K562 (cell line): Measurements from ENCODE around the gene YTHDC2. TPM values are rescaled to one million over a fixed set of nuclear protein-coding genes. Genes with fewer than 3 reads are reported as not detected.

Experiments
- BDP1 ChIP-seq: IDR thresholded peaks from 3 replicates; pipeline ENCODE4 v1.6.1; 2011; ENCODE audit not compliant: insufficient read length, insufficient read depth
- CBFA2T2 ChIP-seq: fragments of 450-650 bp; conservative IDR thresholded peaks from 2 replicates; pipeline ENCODE4 v1.6.1; 2017; ENCODE audit warnings: mild to moderate bottlenecking
- CGGBP1 ChIP-seq: fragments of 250-450 bp; sonication (Bioruptor Pico); IDR thresholded peaks from 2 replicates; pipeline ENCODE4 v1.9.0; 2021; ENCODE audit warnings: mild to moderate bottlenecking
- EP400 ChIP-seq: fragments of 450-650 bp; IDR thresholded peaks from 2 replicates; pipeline ENCODE4 v1.6.1; 2017; ENCODE audit warnings: antibody characterized with exemption, mild to moderate bottlenecking, moderate library complexity
- HDAC1 ChIP-seq, 2 experiments: fragments of 450-650 bp; IDR thresholded peaks; 2 replicates each; pipeline ENCODE4 v1.6.1; 2016 to 2017; ENCODE audit warnings: inconsistent platforms in 1 of 2, mild to moderate bottlenecking in 1 of 2, moderate library complexity in 1 of 2
- MBD1 ChIP-seq: fragments of 250-450 bp; sonication (Bioruptor Pico); IDR thresholded peaks from 2 replicates; pipeline ENCODE4 v1.8.0; 2022; ENCODE audit warnings: inconsistent platforms
- RB1 ChIP-seq: fragments of 450-650 bp; IDR thresholded peaks from 2 replicates; pipeline ENCODE4 v1.6.1; 2017; ENCODE audit warnings: low read depth, mild to moderate bottlenecking
- SMARCC2 ChIP-seq: fragments of 450-650 bp; IDR thresholded peaks from 2 replicates; pipeline ENCODE4 v1.6.1; 2017; ENCODE audit warnings: antibody characterized with exemption, moderate library complexity, mild to moderate bottlenecking, low read depth
- SOX6 ChIP-seq: fragments of 450-650 bp; IDR thresholded peaks from 2 replicates; pipeline ENCODE4 v1.6.1; 2014; ENCODE audit warnings: mild to moderate bottlenecking
- SUPT5H ChIP-seq: fragments of 450-650 bp; IDR thresholded peaks from 2 replicates; pipeline ENCODE4 v1.6.1; 2016
- TAF7 ChIP-seq: fragments of 450-650 bp; IDR thresholded peaks from 2 replicates; pipeline ENCODE4 v1.6.1; 2016; ENCODE audit warnings: missing genetic modification characterization, missing compliant biosample characterization
- UBTF ChIP-seq, 2 experiments: IDR thresholded peaks; 2 replicates each; pipeline ENCODE4 v1.6.1; 2012; ENCODE audit warnings: improper control_type of control experiment in 2 of 2, low read depth in 2 of 2, low read length in 2 of 2, borderline replicate concordance in 1 of 2
- VEZF1 ChIP-seq: fragments of 200-800 bp; sonication (Bioruptor generic); IDR thresholded peaks from 2 replicates; pipeline ENCODE4 v1.6.1; 2017; ENCODE audit warnings: missing genetic modification characterization, missing compliant biosample characterization
- YBX1 ChIP-seq: fragments of 450-650 bp; IDR thresholded peaks from 2 replicates; pipeline ENCODE4 v1.7.1; 2016; ENCODE audit warnings: mild to moderate bottlenecking
- ZBTB17 ChIP-seq: fragments of 450-650 bp; formaldehyde crosslinking; IDR thresholded peaks from 2 replicates; pipeline ENCODE4 v1.4.0; 2020; ENCODE audit warnings: mild to moderate bottlenecking
- ZFX ChIP-seq: sonication (generic); formaldehyde crosslinking; IDR thresholded peaks from 2 replicates; pipeline ENCODE4 v1.8.0; 2022; ENCODE audit warnings: mild to moderate bottlenecking, missing genetic modification reagents, moderate library complexity
- ZNF140 ChIP-seq: fragments of 250-450 bp; sonication (Bioruptor Pico); IDR thresholded peaks from 2 replicates; pipeline ENCODE4 v1.8.0; 2021; ENCODE audit warnings: moderate library complexity, mild to moderate bottlenecking, inconsistent platforms
- ZNF253 ChIP-seq: fragments of 250-450 bp; sonication (Bioruptor Pico); conservative IDR thresholded peaks from 2 replicates; pipeline ENCODE4 v1.6.1; 2021; ENCODE audit warnings: mild to moderate bottlenecking
- ZNF551 ChIP-seq: fragments of 250-450 bp; sonication (Bioruptor Pico); IDR thresholded peaks from 2 replicates; pipeline ENCODE4 v1.5.0; 2021; ENCODE audit warnings: mild to moderate bottlenecking, moderate library complexity
- ZNF639 ChIP-seq, 2 experiments: fragments of 200-800 bp in 1 of 2; sonication (Bioruptor generic) in 1 of 2; sonication (generic) in 1 of 2; formaldehyde crosslinking in 1 of 2; IDR thresholded peaks in 1 of 2; conservative IDR thresholded peaks in 1 of 2; 2 replicates each; pipeline versions ENCODE4 v1.5.0 to v1.6.1; 2016 to 2020; ENCODE audit warnings: missing compliant biosample characterization in 1 of 2, missing genetic modification characterization in 1 of 2, missing genetic modification reagents in 1 of 2
- polyA plus RNA-seq, 8 experiments: library from polyadenylated mRNA; depleted of rRNA in 4 of 8; stranded (reverse) in 5 of 8; unstranded in 3 of 8; fragments of >200 nt; fragmentation: Nextera tagmentation in 2 of 8; fragmentation: Illumina TruSeq in 1 of 8; extraction: Ambion mirVana in 2 of 8; extraction: Trizol in 1 of 8; gene quantifications; 2 replicates each; pipeline versions ENCODE4 v1.2.1 to v1.2.3, GENCODE V29; 2011 to 2014; ENCODE audit warnings: inconsistent platforms in 1 of 8, missing spikeins in 1 of 8
- total RNA-seq, 7 experiments: library from RNA; depleted of rRNA in 6 of 7; stranded (reverse); fragments of >200 nt in 6 of 7; fragmentation: Illumina TruSeq in 2 of 7; extraction: Trizol in 2 of 7; gene quantifications; 2 replicates each; pipeline versions ENCODE4 v1.2.1 to v1.2.3, GENCODE V29; 2011 to 2021; ENCODE audit warnings: low replicate concordance in 1 of 7

Gene YTHDC2
- total and polyA plus RNA-seq, 9 of the 15 experiments (the other 6 are each of a cell fraction or from before 2014, with no cell fraction given): 2.7 to 21.6 (median 15.9) TPM

- TF ChIP-seq UBTF (IDR thresholded peaks at IDR 0.05; ENCODE audit: borderline replicate concordance in 1 of 2, low read depth in 2 of 2, low read length in 2 of 2) (peak in 1 of 2 experiments; percentile 75; a peak in 3 of 4 replicates), SOX6 (no peak), CBFA2T2 (0 out of 2 replicates have a peak, but pooled peaks have one; percentile 16), ZNF140 (CRISPR knock-in tag) (no peak), SMARCC2 (no peak), TAF7 (peak; percentile 87), YBX1 (no peak), CGGBP1 (CRISPR knock-in tag) (no peak), VEZF1 (CRISPR knock-in tag) (0 out of 2 replicates have a peak, but pooled peaks have one; percentile 27), ZNF551 (CRISPR knock-in tag) (no peak), HDAC1 (IDR thresholded peaks at IDR 0.05) (peak in 1 of 2 experiments; percentile 42; a peak in 1 of 4 replicates), ZNF253 (no peak), MBD1 (CRISPR knock-in tag) (0 out of 2 replicates have a peak, but pooled peaks have one; percentile 46), EP400 (peak; percentile 75), SUPT5H (peak; percentile 89), ZNF639 (CRISPR knock-in tag; conservative IDR thresholded peaks at IDR 0.05 in 1 of 2, IDR thresholded peaks at IDR 0.05 in 1 of 2) (peak in 1 of 2 experiments; percentile 76; a peak in 1 of 4 replicates), BDP1 (no peak), ZBTB17 (CRISPR knock-in tag) (peak; percentile 58; the same call in 1 of the 2 replicates), RB1 (peak; percentile 84), ZFX (CRISPR knock-in tag) (peak; percentile 99)
Observed at GRCh38 chr5:113513384-113514288, at the start of gene YTHDC2 (continued).
